ENCODE data around the gene ATL3. TPM values are rescaled to one million over a fixed set of nuclear protein-coding genes. Genes with fewer than 3 reads are reported as not detected.

ATL3 gene
- total RNA-seq, 2 experiments from 2014 or later, result 19.5 to 21.0 TPM

GRCh38 chr11:63672936-63673539, 1.9 kb upstream of the ATL3 start:
- Mint-ChIP-seq H3K27ac (no peak overlapping the region), H3K4me1 (ENCODE audit: low read depth) (peaks cover 32% of the 10 kb centered on the region), H3K9me3 (no peaks in the 10 kb centered on the region), H3K4me3 (no peak overlapping the region), H3K27me3 (ENCODE audit: low read depth) (no peaks in the 10 kb centered on the region), H3K36me3 (ENCODE audit: low read depth) (peaks cover 1% of the 10 kb centered on the region)
- DNase-seq, result no peak
- CTCF ChIA-PET, result interaction anchor here (0.6 to 1.3 kb wide), 2 partner anchors 10 to 628 kb away, joined by 3 to 6 read pairs; no protein-coding TSS in a partner anchor
- intact Hi-C loops (cut with micrococcal nuclease), result loop anchor here (5.0 kb wide), 1 partner anchor 121 kb away; no protein-coding TSS in a partner anchor

- Mint-ChIP-seq H3K4me3 (peak overlapping the region; percentile 74), H3K4me1 (ENCODE audit: low read depth) (peaks cover 39% of the 10 kb centered on the region), H3K27me3 (ENCODE audit: low read depth) (no peaks in the 10 kb centered on the region), H3K9me3 (no peaks in the 10 kb centered on the region), H3K27ac (no peak overlapping the region), H3K36me3 (ENCODE audit: low read depth) (peaks cover 1% of the 10 kb centered on the region)
- intact Hi-C loops (cut with micrococcal nuclease), result loop anchor here (5.0 kb wide), 1 partner anchor 120 kb away; no protein-coding TSS in a partner anchor
- CTCF ChIA-PET, result interaction anchor here (1.6 to 2.1 kb wide), 2 partner anchors 9 to 165 kb away, joined by 4 to 6 read pairs; partner anchors contain the start of gene RTN3
- DNase-seq, result no peak
Measured at GRCh38 chr11:63672156-63672463, 934 bp upstream of the ATL3 start.

GRCh38 chr11:63670433-63671321, 499 bp downstream of the ATL3 start:
- intact Hi-C loops (cut with micrococcal nuclease), result loop anchor here (1.0 to 5.0 kb wide), 4 partner anchors 11 to 118 kb away; partner anchors contain the start of gene RTN3
- CTCF ChIA-PET, result interaction anchor here (0.9 to 2.1 kb wide), 5 partner anchors 11 to 167 kb away, joined by 3 to 6 read pairs (median 4); partner anchors contain the start of gene RTN3
- Mint-ChIP-seq H3K9me3 (no peaks in the 10 kb centered on the region), H3K4me3 (peak overlapping the region; percentile 84), H3K4me1 (ENCODE audit: low read depth) (peaks cover 43% of the 10 kb centered on the region), H3K27ac (peak overlapping the region; percentile 83), H3K36me3 (ENCODE audit: low read depth) (peaks cover 1% of the 10 kb centered on the region), H3K27me3 (ENCODE audit: low read depth) (no peaks in the 10 kb centered on the region)
- peak; percentile 58 for DNase-seq

- intact Hi-C loops (cut with micrococcal nuclease), result loop anchor here (5.0 kb wide), 1 partner anchor 118 kb away; no protein-coding TSS in a partner anchor
- H3K27ac Mint-ChIP-seq, result peak overlapping the region; percentile 83
- H3K4me1 Mint-ChIP-seq (ENCODE audit: low read depth), result peaks cover 46% of the 10 kb centered on the region
- CTCF ChIA-PET, result interaction anchor here (0.9 to 1.5 kb wide), 6 partner anchors 12 to 133 kb away, joined by 3 to 4 read pairs (median 3); no protein-coding TSS in a partner anchor
- peaks cover 1% of the 10 kb centered on the region for H3K36me3 Mint-ChIP-seq (ENCODE audit: low read depth)
- DNase-seq, result no peak
- H3K27me3 Mint-ChIP-seq (ENCODE audit: low read depth), result no peaks in the 10 kb centered on the region
- H3K9me3 Mint-ChIP-seq, result no peaks in the 10 kb centered on the region
- peak overlapping the region; percentile 84 for H3K4me3 Mint-ChIP-seq
Measured at GRCh38 chr11:63670096-63670432, 1.1 kb downstream of the ATL3 start.

- CTCF ChIA-PET, result interaction anchor here (1.5 kb wide), 1 partner anchor 10 kb away, joined by 4 read pairs; no protein-coding TSS in a partner anchor
- DNase-seq, result peak; percentile 11
- Mint-ChIP-seq H3K4me3 (no peak overlapping the region), H3K27me3 (ENCODE audit: low read depth) (no peaks in the 10 kb centered on the region), H3K9me3 (no peaks in the 10 kb centered on the region), H3K27ac (peak overlapping the region; percentile 37), H3K4me1 (ENCODE audit: low read depth) (peaks cover 49% of the 10 kb centered on the region), H3K36me3 (ENCODE audit: low read depth) (peaks cover 1% of the 10 kb centered on the region)
- intact Hi-C loops (cut with micrococcal nuclease), result loop anchor here (1.0 kb wide), 1 partner anchor 306 kb away; the partner anchor contains the start of gene COX8A
Measured at GRCh38 chr11:63667995-63668795, 3.0 kb downstream of the ATL3 start.

GRCh38 chr11:63666874-63667273, 4.3 kb downstream of the ATL3 start:
- H3K9me3 Mint-ChIP-seq, result no peaks in the 10 kb centered on the region
- no peak overlapping the region for H3K27ac Mint-ChIP-seq
- H3K36me3 Mint-ChIP-seq (ENCODE audit: low read depth), result peaks cover 1% of the 10 kb centered on the region
- intact Hi-C loops (cut with micrococcal nuclease), result no loop called here
- no peak for DNase-seq
- H3K27me3 Mint-ChIP-seq (ENCODE audit: low read depth), result no peaks in the 10 kb centered on the region
- no peak overlapping the region for H3K4me3 Mint-ChIP-seq
- peaks cover 42% of the 10 kb centered on the region for H3K4me1 Mint-ChIP-seq (ENCODE audit: low read depth)
- CTCF ChIA-PET, result interaction anchor here (0.7 to 1.0 kb wide), 3 partner anchors 28 to 942 kb away, joined by 3 to 4 read pairs (median 3); no protein-coding TSS in a partner anchor

GRCh38 chr11:63663809-63664208, 7.4 kb downstream of the ATL3 start:
- H3K27me3 Mint-ChIP-seq (ENCODE audit: low read depth), result no peaks in the 10 kb centered on the region
- CTCF ChIA-PET, result no interaction called here
- H3K36me3 Mint-ChIP-seq (ENCODE audit: low read depth), result no peaks in the 10 kb centered on the region
- H3K9me3 Mint-ChIP-seq, result no peaks in the 10 kb centered on the region
- H3K4me3 Mint-ChIP-seq, result no peak overlapping the region
- DNase-seq, result no peak
- intact Hi-C loops (cut with micrococcal nuclease), result no loop called here
- peaks cover 28% of the 10 kb centered on the region for H3K4me1 Mint-ChIP-seq (ENCODE audit: low read depth)
- H3K27ac Mint-ChIP-seq, result no peak overlapping the region

- H3K27me3 Mint-ChIP-seq (ENCODE audit: low read depth), result no peaks in the 10 kb centered on the region
- peaks cover 12% of the 10 kb centered on the region for H3K4me1 Mint-ChIP-seq (ENCODE audit: low read depth)
- CTCF ChIA-PET, result interaction anchor here (0.6 kb wide), 1 partner anchor 611 kb away, joined by 3 read pairs; no protein-coding TSS in a partner anchor
- DNase-seq, result no peak
- peaks cover 5% of the 10 kb centered on the region for H3K36me3 Mint-ChIP-seq (ENCODE audit: low read depth)
- H3K27ac Mint-ChIP-seq, result no peak overlapping the region
- H3K4me3 Mint-ChIP-seq, result no peak overlapping the region
- intact Hi-C loops (cut with micrococcal nuclease), result no loop called here
- no peaks in the 10 kb centered on the region for H3K9me3 Mint-ChIP-seq
Measured at GRCh38 chr11:63660972-63661371, 10.2 kb downstream of the ATL3 start.

- intact Hi-C loops (cut with micrococcal nuclease), result no loop called here
- peaks cover 19% of the 10 kb centered on the region for H3K36me3 Mint-ChIP-seq (ENCODE audit: low read depth)
- no peak for DNase-seq
- CTCF ChIA-PET, result no interaction called here
- no peak overlapping the region for H3K4me3 Mint-ChIP-seq
- no peaks in the 10 kb centered on the region for H3K9me3 Mint-ChIP-seq
- peaks cover 7% of the 10 kb centered on the region for H3K4me1 Mint-ChIP-seq (ENCODE audit: low read depth)
- H3K27ac Mint-ChIP-seq, result no peak overlapping the region
- no peaks in the 10 kb centered on the region for H3K27me3 Mint-ChIP-seq (ENCODE audit: low read depth)
Measured at GRCh38 chr11:63652671-63653070, 18.5 kb downstream of the ATL3 start.

- Mint-ChIP-seq H3K27ac (no peak overlapping the region), H3K36me3 (ENCODE audit: low read depth) (peaks cover 12% of the 10 kb centered on the region), H3K27me3 (ENCODE audit: low read depth) (no peaks in the 10 kb centered on the region), H3K4me1 (ENCODE audit: low read depth) (peaks cover 2% of the 10 kb centered on the region), H3K9me3 (no peaks in the 10 kb centered on the region), H3K4me3 (no peak overlapping the region)
- intact Hi-C loops (cut with micrococcal nuclease), result no loop called here
- CTCF ChIA-PET, result interaction anchor here (0.6 to 1.8 kb wide), 2 partner anchors 95 to 193 kb away, joined by 4 to 8 read pairs; no protein-coding TSS in a partner anchor
- DNase-seq, result no peak
Measured at GRCh38 chr11:63643205-63643604, 28.0 kb downstream of the ATL3 start.

GRCh38 chr11:63641727-63642126, 29.4 kb downstream of the ATL3 start:
- peaks cover 10% of the 10 kb centered on the region for H3K36me3 Mint-ChIP-seq (ENCODE audit: low read depth)
- H3K9me3 Mint-ChIP-seq, result no peaks in the 10 kb centered on the region
- no peaks in the 10 kb centered on the region for H3K27me3 Mint-ChIP-seq (ENCODE audit: low read depth)
- intact Hi-C loops (cut with micrococcal nuclease), result no loop called here
- no peak overlapping the region for H3K4me3 Mint-ChIP-seq
- peaks cover 6% of the 10 kb centered on the region for H3K4me1 Mint-ChIP-seq (ENCODE audit: low read depth)
- DNase-seq, result no peak
- CTCF ChIA-PET, result interaction anchor here (1.0 kb wide), 1 partner anchor 162 kb away, joined by 7 read pairs; no protein-coding TSS in a partner anchor
- H3K27ac Mint-ChIP-seq, result no peak overlapping the region
